Activated CD8-positive, alpha-beta T cell treated with anti-CD3 and anti-CD28 coated beads for 36 hours (primary cell): ENCODE results near the gene BTN2A1. TPM values are rescaled to one million over a fixed set of nuclear protein-coding genes. Genes with fewer than 3 reads are reported as not detected.
A peak's percentile ranks its signal among the peaks of the same experiment; 100 is the strongest.

Source experiments
- ATAC-seq: fragments of 200-7000 bp; cut with Tn5 transposase; one replicate; pipeline ENCODE4 v1.10.0; 2021; ENCODE audit warnings: mild to moderate bottlenecking, moderate library complexity
- CTCF ChIA-PET: fragments of 350-600 bp; sonication (Branson Sonifier 250); formaldehyde crosslinking; loops from one replicate; lab custom pipeline; 2021; ENCODE audit warnings: antibody characterized with exemption; lab: Charles Lee
- POLR2A ChIA-PET: fragments of 350-600 bp; sonication (Branson Sonifier 250); formaldehyde crosslinking; loops from one replicate; lab custom pipeline; 2021; ENCODE audit warnings: antibody characterized with exemption; lab: Charles Lee
- DNase-seq: peaks from one replicate; pipeline ENCODE4 v3.0.0-alpha.2; 2020
- H3K27ac Mint-ChIP-seq: one replicate; pipeline ENCODE4 v1.8.0; 2021; ENCODE audit warnings: mild to moderate bottlenecking, mixed read lengths
- H3K27me3 Mint-ChIP-seq: one replicate; pipeline ENCODE4 v1.8.0; 2021; ENCODE audit warnings: mixed read lengths
- H3K36me3 Mint-ChIP-seq: one replicate; pipeline ENCODE4 v1.8.0; 2021; ENCODE audit warnings: low read depth, mixed read lengths
- H3K4me1 Mint-ChIP-seq: one replicate; pipeline ENCODE4 v1.8.0; 2021; ENCODE audit warnings: low read depth, mixed read lengths
- H3K4me3 Mint-ChIP-seq: one replicate; pipeline ENCODE4 v1.8.0; 2021; ENCODE audit warnings: mild to moderate bottlenecking, moderate library complexity, mixed read lengths
- H3K9me3 Mint-ChIP-seq: one replicate; pipeline ENCODE4 v1.8.0; 2021; ENCODE audit warnings: mixed read lengths
- intact Hi-C: fragments of 100-400 bp; cut with micrococcal nuclease; formaldehyde crosslinking; loops from one replicate; pipeline ENCODE4 v1.10.0; 2022
- total RNA-seq, 2 experiments: library from RNA; stranded (reverse); gene quantifications; one replicate each; pipeline ENCODE4 v1.2.3, GENCODE V29; 2021
- TF ChIP-seq, protein P1 (sequence below): fragments of 200-600 bp; IDR thresholded peaks from one replicate; pipeline ENCODE4 v1.8.0; 2022; ENCODE audit warnings: antibody characterized with exemption, mild to moderate bottlenecking

The BTN2A1 gene
- total RNA-seq, 2 experiments from 2014 or later = 14.2 to 16.2 TPM

DNA sequence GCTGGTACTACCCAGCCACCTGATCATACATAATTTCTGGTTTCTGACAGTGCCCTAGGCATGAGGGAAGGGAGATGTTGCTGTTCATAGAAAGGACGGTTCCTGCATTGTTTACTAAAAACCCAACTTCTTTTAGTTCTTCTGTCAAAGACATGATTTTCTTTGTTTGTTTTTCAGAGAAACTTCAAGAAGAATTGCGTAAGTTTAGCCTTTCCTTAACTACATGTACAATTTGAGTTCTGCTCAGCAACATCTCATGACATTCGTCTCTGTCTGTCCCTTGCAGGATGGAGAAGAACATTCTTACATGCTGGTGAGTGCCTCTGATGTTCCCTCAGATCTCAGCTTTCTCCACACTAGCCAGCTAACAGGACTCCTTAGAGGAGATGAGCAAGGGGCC is 8.0 kb downstream of the BTN2A1 start:
- Mint-ChIP-seq H3K36me3 (peaks cover 70% of the 10 kb centered on the region), H3K4me1 (peaks cover 30% of the 10 kb centered on the region), H3K9me3 (no peaks in the 10 kb centered on the region), H3K27me3 (no peaks in the 10 kb centered on the region), H3K4me3 (no peak overlapping the region), H3K27ac (no peak overlapping the region)
- no peak for ATAC-seq
- TF ChIP-seq, protein P1, sequence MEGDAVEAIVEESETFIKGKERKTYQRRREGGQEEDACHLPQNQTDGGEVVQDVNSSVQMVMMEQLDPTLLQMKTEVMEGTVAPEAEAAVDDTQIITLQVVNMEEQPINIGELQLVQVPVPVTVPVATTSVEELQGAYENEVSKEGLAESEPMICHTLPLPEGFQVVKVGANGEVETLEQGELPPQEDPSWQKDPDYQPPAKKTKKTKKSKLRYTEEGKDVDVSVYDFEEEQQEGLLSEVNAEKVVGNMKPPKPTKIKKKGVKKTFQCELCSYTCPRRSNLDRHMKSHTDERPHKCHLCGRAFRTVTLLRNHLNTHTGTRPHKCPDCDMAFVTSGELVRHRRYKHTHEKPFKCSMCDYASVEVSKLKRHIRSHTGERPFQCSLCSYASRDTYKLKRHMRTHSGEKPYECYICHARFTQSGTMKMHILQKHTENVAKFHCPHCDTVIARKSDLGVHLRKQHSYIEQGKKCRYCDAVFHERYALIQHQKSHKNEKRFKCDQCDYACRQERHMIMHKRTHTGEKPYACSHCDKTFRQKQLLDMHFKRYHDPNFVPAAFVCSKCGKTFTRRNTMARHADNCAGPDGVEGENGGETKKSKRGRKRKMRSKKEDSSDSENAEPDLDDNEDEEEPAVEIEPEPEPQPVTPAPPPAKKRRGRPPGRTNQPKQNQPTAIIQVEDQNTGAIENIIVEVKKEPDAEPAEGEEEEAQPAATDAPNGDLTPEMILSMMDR = no peak
- no peak for DNase-seq
- intact Hi-C loops = no loop called here
- POLR2A ChIA-PET = no interaction called here
- CTCF ChIA-PET = no interaction called here

DNA sequence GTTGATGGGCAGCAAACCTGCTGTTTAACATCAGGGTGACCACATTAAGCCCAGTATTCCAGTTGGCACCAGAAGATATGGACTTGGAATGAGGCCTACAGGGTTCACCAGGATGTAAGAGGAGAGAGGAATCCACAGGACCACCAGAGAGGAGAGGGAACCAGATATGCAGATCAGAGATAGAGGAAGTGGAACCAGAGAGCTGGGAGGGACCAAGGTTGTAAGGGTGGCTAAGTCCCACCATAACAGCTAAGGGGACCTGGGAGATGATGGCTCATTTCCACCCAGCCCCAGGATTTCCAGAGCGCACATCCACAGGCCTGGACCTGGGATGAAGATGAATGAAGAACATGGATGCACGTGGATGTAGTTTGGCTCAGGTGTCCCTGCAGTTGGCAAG is 11.1 kb downstream of the BTN2A1 start:
- Mint-ChIP-seq H3K4me1 (peaks cover 21% of the 10 kb centered on the region), H3K4me3 (no peak overlapping the region), H3K36me3 (peaks cover 66% of the 10 kb centered on the region), H3K9me3 (peaks cover 12% of the 10 kb centered on the region), H3K27ac (peak overlapping the region; percentile 13), H3K27me3 (no peaks in the 10 kb centered on the region)
- ChIA-PET CTCF (no interaction called here), POLR2A (interaction anchor here (0.9 kb wide), 1 partner anchor 16 kb away, joined by 3 read pairs; no protein-coding TSS in a partner anchor)
- DNase-seq (no peak), ATAC-seq (no peak)
- TF ChIP-seq, protein P1 = no peak
- intact Hi-C loops = no loop called here

DNA sequence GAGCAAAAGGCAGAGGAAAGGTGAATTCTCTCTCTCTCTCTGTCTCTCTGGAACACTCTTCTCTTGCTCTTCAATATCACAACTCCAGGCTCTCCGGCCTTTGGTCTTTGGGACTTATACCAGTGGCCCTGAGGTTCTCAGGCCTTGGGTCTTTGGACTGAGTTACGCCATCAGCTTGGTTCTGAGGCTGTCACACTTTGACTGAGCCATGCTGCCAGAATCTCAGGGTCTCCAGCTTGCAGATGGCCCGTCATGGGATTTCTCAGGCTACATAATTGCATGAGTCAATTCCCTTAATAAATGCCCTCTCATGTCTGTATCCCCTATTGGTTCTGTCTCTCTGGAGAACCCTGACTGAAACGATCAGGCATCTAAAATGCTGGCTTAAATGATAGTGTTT is 12.9 kb downstream of the BTN2A1 start:
- Mint-ChIP-seq H3K27ac (no peak overlapping the region), H3K4me3 (no peak overlapping the region), H3K9me3 (peaks cover 12% of the 10 kb centered on the region), H3K36me3 (peaks cover 54% of the 10 kb centered on the region), H3K4me1 (peaks cover 21% of the 10 kb centered on the region), H3K27me3 (no peaks in the 10 kb centered on the region)
- intact Hi-C loops = loop anchor here (5.0 kb wide), 1 partner anchor 62 kb away; no protein-coding TSS in a partner anchor
- DNase-seq (no peak), ATAC-seq (no peak)
- TF ChIP-seq, protein P1 = no peak
- ChIA-PET CTCF (no interaction called here), POLR2A (no interaction called here)

GRCh38 chr6:26471970-26472369 is 14.2 kb downstream of the BTN2A1 start:
- Mint-ChIP-seq H3K27ac (peak overlapping the region; percentile 26), H3K4me1 (peaks cover 32% of the 10 kb centered on the region), H3K36me3 (peaks cover 42% of the 10 kb centered on the region), H3K27me3 (no peaks in the 10 kb centered on the region), H3K4me3 (no peak overlapping the region), H3K9me3 (peaks cover 12% of the 10 kb centered on the region)
- ATAC-seq (no peak), DNase-seq (no peak)
- TF ChIP-seq, protein P1 = no peak
- ChIA-PET POLR2A (interaction anchor here (1.0 to 1.4 kb wide), 2 partner anchors 18 to 149 kb away, joined by 4 read pairs; no protein-coding TSS in a partner anchor), CTCF (interaction anchor here (0.7 to 2.1 kb wide), 2 partner anchors 25 to 143 kb away, joined by 3 to 4 read pairs; no protein-coding TSS in a partner anchor)
- intact Hi-C loops = loop anchor here (5.0 kb wide), 1 partner anchor 60 kb away; no protein-coding TSS in a partner anchor

DNA sequence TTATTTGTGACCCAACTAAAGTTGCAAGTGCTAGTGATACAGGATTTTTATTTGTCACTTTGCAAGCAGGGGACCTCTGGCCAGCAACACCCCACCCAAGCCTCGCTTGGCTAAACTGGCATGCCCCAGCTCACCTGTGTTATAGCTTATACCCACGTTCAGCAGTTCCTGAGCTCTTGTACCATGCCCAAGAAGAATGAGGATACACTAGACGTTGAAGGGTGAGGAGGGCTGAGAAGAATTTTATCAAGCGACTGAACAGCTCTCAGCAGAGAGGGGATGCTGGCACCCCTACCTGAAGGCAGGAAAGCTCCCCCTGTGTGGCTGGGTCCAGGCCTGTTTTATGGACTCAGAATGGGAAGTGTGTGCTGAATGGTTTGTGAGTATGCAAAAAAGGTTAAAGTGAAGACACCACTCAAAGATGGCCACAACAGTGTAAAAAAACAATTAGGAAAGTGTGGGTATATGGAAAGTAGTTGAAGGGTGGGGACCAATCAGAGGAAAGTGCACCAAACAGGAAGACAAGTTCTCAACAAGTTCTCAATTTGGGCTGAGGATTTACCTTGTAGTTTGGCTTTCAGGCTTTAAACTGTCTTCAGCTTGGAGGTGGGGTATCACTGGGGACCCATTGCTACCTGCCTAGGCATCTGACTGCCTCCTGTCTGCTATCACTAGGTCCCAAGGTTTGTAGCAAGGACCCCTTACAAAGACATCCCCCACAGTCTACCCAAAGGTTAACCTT is 15.0 kb downstream of the BTN2A1 start:
- ATAC-seq (no peak), DNase-seq (no peak)
- Mint-ChIP-seq H3K4me1 (peaks cover 37% of the 10 kb centered on the region), H3K36me3 (peaks cover 36% of the 10 kb centered on the region), H3K27ac (peak overlapping the region; percentile 100), H3K9me3 (peaks cover 12% of the 10 kb centered on the region), H3K4me3 (peak overlapping the region; percentile 100), H3K27me3 (no peaks in the 10 kb centered on the region)
- intact Hi-C loops = loop anchor here (5.0 kb wide), 1 partner anchor 60 kb away; no protein-coding TSS in a partner anchor
- CTCF ChIA-PET = interaction anchor here (0.7 to 2.1 kb wide), 3 partner anchors 25 to 144 kb away, joined by 3 to 4 read pairs (median 4); no protein-coding TSS in a partner anchor
- POLR2A ChIA-PET = interaction anchor here (1.0 to 1.9 kb wide), 5 partner anchors 8 to 232 kb away, joined by 3 to 12 read pairs (median 4); a partner anchor contains a TSS
- TF ChIP-seq, protein P1 = no peak
